HG03571 (cell line): ENCODE results near the gene CELSR2.
"Not testable (repeated sequence)": the region's sequence is repeated elsewhere in the genome, so short reads cannot be mapped to it uniquely, and the experiment has no call there.

Source experiments
- ATAC-seq: cut with Tn5 transposase; IDR thresholded peaks from one replicate; pipeline ENCODE4 v1.9.1; 2021; ENCODE audit not compliant: unreplicated experiment

The CELSR2 gene

GRCh38 chr1:109248797-109249629 lies at the start of gene CELSR2:
CELSR2 (plus strand) TSS chr1:109249539; CDS start chr1:109250080, 541 bp downstream.
- ATAC-seq = peak; percentile 81

GRCh38 chr1:109199710-109200109 lies 49.6 kb upstream of the CELSR2 start:
- ATAC-seq = no peak

- no peak for ATAC-seq
These were observed 48.1 kb upstream of the CELSR2 start for GRCh38 chr1:109201123-109201703.

GRCh38 chr1:109204484-109204883 lies 44.9 kb upstream of the CELSR2 start:
- ATAC-seq = no peak

GRCh38 chr1:109206339-109206738 lies 43.0 kb upstream of the CELSR2 start:
- no peak for ATAC-seq

- ATAC-seq = no peak
These were observed 41.8 kb upstream of the CELSR2 start for GRCh38 chr1:109207467-109208103.

- no peak for ATAC-seq
These were observed 40.9 kb upstream of the CELSR2 start for GRCh38 chr1:109208394-109208793.

- no peak for ATAC-seq
These were observed 40.4 kb upstream of the CELSR2 start for GRCh38 chr1:109208836-109209463.

- no peak for ATAC-seq
These were observed 39.3 kb upstream of the CELSR2 start for GRCh38 chr1:109210058-109210457.

- no peak for ATAC-seq
These were observed 36.0 kb upstream of the CELSR2 start for GRCh38 chr1:109213345-109213823.

- ATAC-seq = peak; percentile 86
These were observed 35.3 kb upstream of the CELSR2 start, which contains the start of gene SARS1 for GRCh38 chr1:109213824-109214693. SARS1 (plus strand) TSS chr1:109213918; CDS start chr1:109213993, 75 bp downstream.

- ATAC-seq = no peak
These were observed 34.4 kb upstream of the CELSR2 start for GRCh38 chr1:109214695-109215623.

- no peak for ATAC-seq
These were observed 32.7 kb upstream of the CELSR2 start for GRCh38 chr1:109216662-109217061.

GRCh38 chr1:109218516-109218915 lies 30.8 kb upstream of the CELSR2 start:
- no peak for ATAC-seq

- ATAC-seq = not testable (repeated sequence)
These were observed 28.1 kb upstream of the CELSR2 start for GRCh38 chr1:109221201-109221600.

GRCh38 chr1:109225308-109225707 lies 24.0 kb upstream of the CELSR2 start:
- no peak for ATAC-seq

- ATAC-seq = no peak
These were observed 23.5 kb upstream of the CELSR2 start for GRCh38 chr1:109225711-109226445.

GRCh38 chr1:109228167-109228566 lies 21.2 kb upstream of the CELSR2 start:
- ATAC-seq = no peak
